Upper lobe of left lung (tissue), 4 donors: ENCODE data around the gene CHAC2.

Experiments
- CTCF ChIP-seq, 6 experiments: fragments of 450-650 bp in 4 of 6; fragments of 200-600 bp in 2 of 6; sonication (generic) in 2 of 6; IDR thresholded peaks; one replicate each; pipeline ENCODE4 v1.5.1; 2016 to 2019; ENCODE audit warnings: antibody characterized with exemption in 6 of 6
- EP300 ChIP-seq, 4 donors: sonication (generic); formaldehyde crosslinking; IDR thresholded peaks; one replicate each; pipeline ENCODE4 v1.5.1; 2017; ENCODE audit warnings: antibody characterized with exemption in 4 of 4, control low read depth in 2 of 4

GRCh38 chr2:53818854-53819435, 51.3 kb downstream of the CHAC2 start:
- TF ChIP-seq CTCF (IDR thresholded peaks at IDR 0.05) (no peak), EP300 (IDR thresholded peaks at IDR 0.05) (no peak)
